HepG2 (cell line): ENCODE measurements around the gene INO80B. TPM values are rescaled to one million over a fixed set of nuclear protein-coding genes. Genes with fewer than 3 reads are reported as not detected.

Experiments used
- FOXP4 ChIP-seq: sonication (generic); formaldehyde crosslinking; IDR thresholded peaks from 2 replicates; pipeline ENCODE4 v1.4.0; 2020; ENCODE audit warnings: missing genetic modification reagents
- GATAD2A ChIP-seq: IDR thresholded peaks from 2 replicates; pipeline ENCODE4 v1.6.1; 2016
- GZF1 ChIP-seq: sonication (generic); formaldehyde crosslinking; IDR thresholded peaks from 2 replicates; pipeline ENCODE4 v1.5.1; 2020; ENCODE audit warnings: mild to moderate bottlenecking, missing genetic modification reagents
- ISX ChIP-seq: sonication (generic); formaldehyde crosslinking; conservative IDR thresholded peaks from 2 replicates; pipeline ENCODE4 v1.5.0; 2020; ENCODE audit warnings: missing genetic modification reagents
- MEF2D ChIP-seq: sonication (generic); formaldehyde crosslinking; IDR thresholded peaks from 2 replicates; pipeline ENCODE4 v1.5.1; 2020; ENCODE audit warnings: mild to moderate bottlenecking, missing genetic modification reagents
- MXI1 ChIP-seq: IDR thresholded peaks from 3 replicates; pipeline ENCODE4 v1.6.1; 2012; ENCODE audit warnings: low read depth, low read length, inconsistent platforms, borderline replicate concordance
- PITX1 ChIP-seq: sonication (generic); formaldehyde crosslinking; IDR thresholded peaks from 2 replicates; pipeline ENCODE4 v1.5.1; 2020; ENCODE audit warnings: mild to moderate bottlenecking, missing genetic modification reagents
- POGZ ChIP-seq: sonication (generic); formaldehyde crosslinking; IDR thresholded peaks from 2 replicates; pipeline ENCODE4 v1.4.0; 2020; ENCODE audit warnings: mild to moderate bottlenecking, missing genetic modification reagents
- REST ChIP-seq, 2 experiments: IDR thresholded peaks; 2 replicates each; pipeline ENCODE4 v1.6.1; 2011 to 2012; ENCODE audit warnings: low read length in 2 of 2, borderline replicate concordance in 1 of 2, low read depth in 1 of 2, mild to moderate bottlenecking in 1 of 2, moderate library complexity in 1 of 2
- U2AF1 ChIP-seq: fragments of 200-400 bp; formaldehyde crosslinking; optimal IDR thresholded peaks from 2 replicates; pipeline ENCODE3; 2017; ENCODE audit warnings: mild to moderate bottlenecking, low read depth, low read length
- ZBTB42 ChIP-seq: sonication (generic); formaldehyde crosslinking; IDR thresholded peaks from 2 replicates; pipeline ENCODE4 v1.5.0; 2020; ENCODE audit warnings: mild to moderate bottlenecking, missing genetic modification reagents
- ZNF333 ChIP-seq: sonication (generic); formaldehyde crosslinking; IDR thresholded peaks from 2 replicates; pipeline ENCODE4 v1.4.0; 2020; ENCODE audit warnings: mild to moderate bottlenecking, missing genetic modification reagents, borderline replicate concordance
- ZNF34 ChIP-seq: sonication (generic); formaldehyde crosslinking; IDR thresholded peaks from 2 replicates; pipeline ENCODE4 v1.4.0; 2020; ENCODE audit warnings: mild to moderate bottlenecking, missing genetic modification reagents, borderline replicate concordance
- ZNF816 ChIP-seq: sonication (generic); formaldehyde crosslinking; IDR thresholded peaks from 2 replicates; pipeline ENCODE4 v1.8.0; 2022; ENCODE audit warnings: missing genetic modification reagents, mild to moderate bottlenecking, borderline replicate concordance
- ZNF883 ChIP-seq: sonication (generic); formaldehyde crosslinking; IDR thresholded peaks from 2 replicates; pipeline ENCODE4 v1.5.1; 2020; ENCODE audit warnings: mild to moderate bottlenecking, missing genetic modification reagents; ENCODE audit errors: not compliant biosample characterization
- polyA plus RNA-seq, 8 experiments: library from polyadenylated mRNA; depleted of rRNA in 3 of 8; stranded (reverse) in 7 of 8; unstranded in 1 of 8; fragments of >200 nt; fragmentation: Illumina TruSeq in 4 of 8; extraction: Trizol in 4 of 8; gene quantifications; 2 replicates each; pipeline versions ENCODE4 v1.2.1 to v1.2.3, GENCODE V29; 2011 to 2016; ENCODE audit warnings: low read depth in 4 of 8, missing spikeins in 1 of 8, mixed read lengths in 1 of 8; ENCODE audit not compliant: insufficient read depth in 1 of 8
- total RNA-seq, 5 experiments: library from RNA; depleted of rRNA; stranded (reverse); fragments of >200 nt; fragmentation: Illumina TruSeq; extraction: Trizol; gene quantifications; 2 replicates each; pipeline ENCODE4 v1.2.3, GENCODE V29; 2016; ENCODE audit warnings: low read depth in 1 of 5
- TF ChIP-seq, protein P1 (sequence below): IDR thresholded peaks from 2 replicates; pipeline ENCODE4 v1.6.1; 2012; ENCODE audit warnings: low read depth, low read length, improper control_type of control experiment
- TF ChIP-seq, protein P2 (sequence below): sonication (generic); formaldehyde crosslinking; IDR thresholded peaks from 2 replicates; pipeline ENCODE4 v1.4.0; 2020; ENCODE audit warnings: missing genetic modification reagents, mild to moderate bottlenecking, borderline replicate concordance

INO80B gene
- total and polyA plus RNA-seq, 2 of the 13 experiments (the other 11 are each of a cell fraction or from before 2014, with no cell fraction given) = 6.2 to 14.5 TPM

DNA sequence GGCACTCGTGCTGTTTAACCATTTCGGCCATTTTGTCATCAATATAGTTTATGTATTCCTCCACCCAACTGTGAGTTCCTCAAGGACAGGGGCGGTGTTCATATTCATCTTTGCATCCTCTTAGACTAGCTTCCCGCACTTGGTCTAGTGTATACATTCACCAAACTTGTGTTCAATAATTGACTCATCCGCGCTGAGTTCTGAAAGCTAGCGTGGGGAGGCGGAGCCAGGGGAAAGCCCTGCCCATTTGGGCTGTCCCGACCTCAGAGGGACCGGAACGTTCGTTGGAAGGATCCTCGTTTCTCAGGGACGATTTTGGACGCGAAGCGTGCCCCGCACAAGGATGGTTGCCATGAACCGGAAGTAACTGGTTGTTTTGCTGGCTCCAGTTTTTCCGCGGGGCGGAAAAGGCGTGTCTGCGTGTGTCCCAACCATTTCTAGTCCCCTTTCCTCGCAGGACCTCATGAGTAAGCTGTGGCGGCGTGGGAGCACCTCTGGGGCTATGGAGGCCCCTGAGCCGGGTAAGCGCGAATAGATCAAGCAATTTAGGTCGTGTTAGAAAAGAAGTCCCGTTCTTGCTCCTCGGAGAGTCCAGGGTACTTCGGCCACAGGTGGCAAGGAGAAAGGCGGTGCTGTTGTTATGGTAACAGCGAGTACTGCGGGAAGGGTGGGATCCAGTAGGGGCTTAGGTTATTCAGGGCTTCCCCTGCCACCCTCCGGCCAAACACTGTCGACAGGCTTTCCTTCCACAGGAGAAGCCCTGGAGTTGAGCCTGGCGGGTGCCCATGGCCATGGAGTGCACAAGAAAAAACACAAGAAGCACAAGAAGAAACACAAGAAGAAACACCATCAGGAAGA is at the start of gene INO80B (continued):
- TF ChIP-seq ZNF883 (CRISPR knock-in tag) (peak; percentile 83), MXI1 (peak; percentile 98; the same call in 2 of the 3 replicates), GATAD2A (CRISPR knock-in tag) (peak; percentile 95), ISX (CRISPR knock-in tag) (no peak), ZBTB42 (CRISPR knock-in tag) (no peak), ZNF34 (CRISPR knock-in tag) (peak; percentile 90; the same call in 1 of the 2 replicates), REST (IDR thresholded peaks at IDR 0.05; ENCODE audit: borderline replicate concordance in 1 of 2, low read depth in 1 of 2, low read length in 2 of 2) (peak in 1 of 2 experiments; percentile 47; a peak in 1 of 4 replicates), U2AF1 (peak; percentile 94), FOXP4 (CRISPR knock-in tag) (peak; percentile 70), ZNF816 (no peak), POGZ (CRISPR knock-in tag) (peak; percentile 98), ZNF333 (CRISPR knock-in tag) (peak; percentile 80; the same call in 1 of the 2 replicates), GZF1 (CRISPR knock-in tag) (0 out of 2 replicates have a peak, but pooled peaks have one; percentile 79), MEF2D (peak; percentile 92; the same call in 1 of the 2 replicates), PITX1 (CRISPR knock-in tag) (peak; percentile 81)
- TF ChIP-seq, protein P1, sequence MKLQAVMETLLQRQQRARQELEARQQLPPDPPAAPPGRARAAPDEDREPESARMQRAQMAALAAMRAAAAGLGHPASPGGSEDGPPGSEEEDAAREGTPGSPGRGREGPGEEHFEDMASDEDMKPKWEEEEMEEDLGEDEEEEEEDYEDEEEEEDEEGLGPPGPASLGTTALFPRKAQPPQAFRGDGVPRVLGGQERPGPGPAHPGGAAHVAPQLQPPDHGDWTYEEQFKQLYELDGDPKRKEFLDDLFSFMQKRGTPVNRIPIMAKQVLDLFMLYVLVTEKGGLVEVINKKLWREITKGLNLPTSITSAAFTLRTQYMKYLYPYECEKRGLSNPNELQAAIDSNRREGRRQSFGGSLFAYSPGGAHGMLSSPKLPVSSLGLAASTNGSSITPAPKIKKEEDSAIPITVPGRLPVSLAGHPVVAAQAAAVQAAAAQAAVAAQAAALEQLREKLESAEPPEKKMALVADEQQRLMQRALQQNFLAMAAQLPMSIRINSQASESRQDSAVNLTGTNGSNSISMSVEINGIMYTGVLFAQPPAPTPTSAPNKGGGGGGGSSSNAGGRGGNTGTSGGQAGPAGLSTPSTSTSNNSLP = peak; percentile 83
- TF ChIP-seq, protein P2, sequence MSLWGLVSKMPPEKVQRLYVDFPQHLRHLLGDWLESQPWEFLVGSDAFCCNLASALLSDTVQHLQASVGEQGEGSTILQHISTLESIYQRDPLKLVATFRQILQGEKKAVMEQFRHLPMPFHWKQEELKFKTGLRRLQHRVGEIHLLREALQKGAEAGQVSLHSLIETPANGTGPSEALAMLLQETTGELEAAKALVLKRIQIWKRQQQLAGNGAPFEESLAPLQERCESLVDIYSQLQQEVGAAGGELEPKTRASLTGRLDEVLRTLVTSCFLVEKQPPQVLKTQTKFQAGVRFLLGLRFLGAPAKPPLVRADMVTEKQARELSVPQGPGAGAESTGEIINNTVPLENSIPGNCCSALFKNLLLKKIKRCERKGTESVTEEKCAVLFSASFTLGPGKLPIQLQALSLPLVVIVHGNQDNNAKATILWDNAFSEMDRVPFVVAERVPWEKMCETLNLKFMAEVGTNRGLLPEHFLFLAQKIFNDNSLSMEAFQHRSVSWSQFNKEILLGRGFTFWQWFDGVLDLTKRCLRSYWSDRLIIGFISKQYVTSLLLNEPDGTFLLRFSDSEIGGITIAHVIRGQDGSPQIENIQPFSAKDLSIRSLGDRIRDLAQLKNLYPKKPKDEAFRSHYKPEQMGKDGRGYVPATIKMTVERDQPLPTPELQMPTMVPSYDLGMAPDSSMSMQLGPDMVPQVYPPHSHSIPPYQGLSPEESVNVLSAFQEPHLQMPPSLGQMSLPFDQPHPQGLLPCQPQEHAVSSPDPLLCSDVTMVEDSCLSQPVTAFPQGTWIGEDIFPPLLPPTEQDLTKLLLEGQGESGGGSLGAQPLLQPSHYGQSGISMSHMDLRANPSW = peak; percentile 98
